Amniotic epithelial cell (primary cell): Measurements from ENCODE around the gene PLCD1.

ENCODE experiments used
- DNase-seq: peaks from one replicate; pipeline ENCODE4 v3.0.0-alpha.2; 2010; ENCODE audit warnings: low read depth

Gene PLCD1

GRCh38 chr3:38016847-38017444 is 12.5 kb downstream of the PLCD1 start:
- DNase-seq: no peak

GRCh38 chr3:38016410-38016809 is 13.0 kb downstream of the PLCD1 start:
- DNase-seq: no peak

- DNase-seq: no peak
Measured at GRCh38 chr3:38015984-38016383, 13.5 kb downstream of the PLCD1 start.

GRCh38 chr3:38015485-38015884 is 14.0 kb downstream of the PLCD1 start:
- DNase-seq: no peak

GRCh38 chr3:38011111-38011510 is 18.3 kb downstream of the PLCD1 start:
- DNase-seq: no peak

GRCh38 chr3:38009807-38010591 is 19.4 kb downstream of the PLCD1 start:
- no peak for DNase-seq

GRCh38 chr3:38008971-38009580 is 20.4 kb downstream of the PLCD1 start:
- no peak for DNase-seq

GRCh38 chr3:38008191-38008701 is 21.2 kb downstream of the PLCD1 start:
- no peak for DNase-seq

GRCh38 chr3:38007754-38008090 is 21.7 kb downstream of the PLCD1 start:
- DNase-seq: no peak

GRCh38 chr3:38006445-38006995 is 22.9 kb downstream of the PLCD1 start:
- DNase-seq: no peak

GRCh38 chr3:38006031-38006430 is 23.4 kb downstream of the PLCD1 start:
- DNase-seq: no peak

- DNase-seq: no peak
Measured at GRCh38 chr3:38005076-38006020, 24.1 kb downstream of the PLCD1 start.

- peak; percentile 47 for DNase-seq
Measured at GRCh38 chr3:38004415-38005075, 24.9 kb downstream of the PLCD1 start.

- DNase-seq: no peak
Measured at GRCh38 chr3:38003817-38004414, 25.5 kb downstream of the PLCD1 start.

GRCh38 chr3:38003371-38003816 is 26.0 kb downstream of the PLCD1 start:
- DNase-seq: peak; percentile 28

GRCh38 chr3:38002940-38003339 is 26.5 kb downstream of the PLCD1 start:
- DNase-seq: no peak

GRCh38 chr3:38002291-38002876 is 27.1 kb downstream of the PLCD1 start:
- DNase-seq: no peak

GRCh38 chr3:38001456-38002081 is 27.9 kb downstream of the PLCD1 start:
- no peak for DNase-seq

GRCh38 chr3:38000965-38001455 is 28.4 kb downstream of the PLCD1 start:
- no peak for DNase-seq
